K562 (cell line): ENCODE measurements around the gene TELO2. TPM values are rescaled to one million over a fixed set of nuclear protein-coding genes. Genes with fewer than 3 reads are reported as not detected.

ENCODE experiments used
- ATAC-seq: fragments of 200-7000 bp; cut with Tn5 transposase; 3 replicates; pipeline ENCODE4 v1.9.1; 2020; ENCODE audit warnings: moderate library complexity
- BruUV-seq: library from RNA; stranded (reverse); fragments of 400-500 nt; replicated peaks from 2 replicates; lab custom pipeline; 2021; lab: Mats Ljungman, UMichigan
- CTCF ChIA-PET: fragments of 300-600 bp; formaldehyde crosslinking; extraction: SDS; loops from one replicate; lab custom pipeline; 2021; ENCODE audit warnings: low intra/inter-chr PET ratio; lab: Yijun Ruan, JAX
- POLR2A ChIA-PET: fragments of 300-600, 350-650 bp; sonication (Branson Sonifier 250); formaldehyde crosslinking; extraction: SDS; loops from one replicate; lab custom pipeline; 2021; ENCODE audit warnings: antibody characterized with exemption, inconsistent platforms; lab: Yijun Ruan, JAX
- DNase-seq, 4 experiments: peaks; one replicate each; pipeline versions ENCODE4 v3.0.0 to v3.0.0-alpha.2; 2011 to 2018; ENCODE audit warnings: low spot score in 3 of 4, mixed read lengths in 3 of 4; ENCODE audit errors: extremely low read depth in 1 of 4
- FAIRE-seq: peaks from 2 replicates; lab custom pipeline; 2011; peaks lifted over from hg19 to GRCh38; lab: Jason Lieb, UNC
- H2AFZ ChIP-seq: 2 replicates; pipeline ENCODE4 v1.6.0; 2011; ENCODE audit warnings: low read depth, low read length, control low read depth, inconsistent platforms
- H3K27ac ChIP-seq: fragments of 200-600 bp; 3 replicates; pipeline ENCODE4 v1.8.0; 2011; ENCODE audit warnings: low read depth, mild to moderate bottlenecking, control low read depth, inconsistent platforms, low read length, moderate library complexity, mixed read lengths; ENCODE audit errors: extremely low read depth
- H3K27me3 ChIP-seq, 2 experiments: fragments of 300-600 bp in 1 of 2; 2 replicates in 1 of 2; 3 replicates in 1 of 2; pipeline versions ENCODE4 v1.6.0 to v1.8.0; 2011; ENCODE audit warnings: inconsistent platforms in 2 of 2, low read length in 2 of 2, mild to moderate bottlenecking in 1 of 2, mixed read lengths in 1 of 2, moderate library complexity in 1 of 2; ENCODE audit not compliant: control insufficient read depth in 2 of 2, insufficient read depth in 2 of 2
- H3K36me3 ChIP-seq: fragments of 300-600 bp; 3 replicates; pipeline ENCODE4 v1.8.0; 2011; ENCODE audit warnings: mild to moderate bottlenecking, low read length, inconsistent platforms; ENCODE audit not compliant: control insufficient read depth, insufficient read depth
- H3K4me1 ChIP-seq, 2 experiments: fragments of 200-600 bp in 1 of 2; replicated peaks in 1 of 2; 2 replicates in 1 of 2; 3 replicates in 1 of 2; pipeline versions ENCODE4 v1.5.1 to v1.8.0; 2011; ENCODE audit warnings: inconsistent platforms in 2 of 2, low read length in 2 of 2, mild to moderate bottlenecking in 1 of 2, mixed read lengths in 1 of 2, moderate library complexity in 1 of 2; ENCODE audit not compliant: control insufficient read depth in 2 of 2, insufficient read depth in 2 of 2
- H3K4me2 ChIP-seq: 2 replicates; pipeline ENCODE4 v1.6.1; 2011; ENCODE audit warnings: low read length, control low read depth, inconsistent platforms, mixed read lengths; ENCODE audit not compliant: insufficient read depth
- H3K4me3 ChIP-seq: fragments of 200-600 bp; sonication (generic), shearing (Covaris generic); 2 replicates; pipeline ENCODE4 v1.5.1; 2016; ENCODE audit warnings: control low read depth, inconsistent platforms
- H3K79me2 ChIP-seq: fragments of 200-600 bp; 3 replicates; pipeline ENCODE4 v1.8.0; 2011; ENCODE audit warnings: low read length, inconsistent platforms; ENCODE audit not compliant: control insufficient read depth, insufficient read depth
- H3K9ac ChIP-seq, 2 experiments: 2 replicates each; pipeline versions ENCODE4 v1.6.0 to v1.6.1; 2011; ENCODE audit warnings: low read depth in 2 of 2, low read length in 2 of 2, control low read depth in 1 of 2, inconsistent platforms in 1 of 2, mild to moderate bottlenecking in 1 of 2, mixed read lengths in 1 of 2; ENCODE audit not compliant: insufficient read depth in 1 of 2
- H3K9me1 ChIP-seq: one replicate; pipeline ENCODE4 v1.6.0; 2011; ENCODE audit warnings: inconsistent platforms, mild to moderate bottlenecking, low read length, moderate library complexity; ENCODE audit not compliant: control insufficient read depth, insufficient read depth
- H3K9me3 ChIP-seq: replicated peaks from 2 replicates; pipeline ENCODE4 v1.5.1; 2011; ENCODE audit warnings: low read depth, low read length, inconsistent platforms; ENCODE audit not compliant: control insufficient read depth, insufficient read depth
- H4K20me1 ChIP-seq: replicated peaks from 2 replicates; pipeline ENCODE4 v1.6.1; 2011; ENCODE audit warnings: low read length, inconsistent platforms, mixed read lengths; ENCODE audit not compliant: control insufficient read depth, insufficient read depth
- KLF6 ChIP-seq: fragments of 250-450 bp; sonication (Bioruptor Pico); IDR thresholded peaks from 2 replicates; pipeline ENCODE4 v1.4.0; 2020; ENCODE audit warnings: mild to moderate bottlenecking, moderate library complexity, borderline replicate concordance
- STAT5B ChIP-seq: fragments of 250-450 bp; sonication (Bioruptor Pico); IDR thresholded peaks from 2 replicates; pipeline ENCODE4 v1.8.0; 2021; ENCODE audit warnings: mild to moderate bottlenecking, inconsistent platforms
- ZNF121 ChIP-seq: sonication (generic); formaldehyde crosslinking; conservative IDR thresholded peaks from 2 replicates; pipeline ENCODE4 v1.8.0; 2022; ENCODE audit warnings: missing genetic modification reagents
- ZNF354B ChIP-seq: fragments of 250-450 bp; sonication (Bioruptor Pico); IDR thresholded peaks from 2 replicates; pipeline ENCODE4 v1.4.0; 2020
- ZNF609 ChIP-seq: sonication (generic); formaldehyde crosslinking; IDR thresholded peaks from 2 replicates; pipeline ENCODE4 v1.8.1; 2023; ENCODE audit warnings: missing genetic modification reagents, mild to moderate bottlenecking, borderline replicate concordance
- WGBS: fragments of 100-300 bp; shearing (Covaris generic); methylation state at CpG from one replicate; pipeline ENCODE4 v1.1.6; 2016; ENCODE audit warnings: low coverage, mixed read lengths; ENCODE audit not compliant: insufficient coverage; ENCODE audit errors: missing lambda C conversion rate; 5-methylcytosine and 5-hydroxymethylcytosine counted together
- in situ Hi-C: fragments of 300-500 bp; cut with MboI; formaldehyde crosslinking; loops from 4 replicates; pipeline ENCODE4 v1.15.0; 2018; ENCODE audit warnings: inconsistent platforms, mixed read lengths
- intact Hi-C: fragments of 100-400 bp; cut with micrococcal nuclease; formaldehyde crosslinking; loops from 2 replicates; pipeline ENCODE4 v1.14.2; 2022
- polyA plus RNA-seq, 8 experiments: library from polyadenylated mRNA; depleted of rRNA in 4 of 8; stranded (reverse) in 5 of 8; unstranded in 3 of 8; fragments of >200 nt; fragmentation: Nextera tagmentation in 2 of 8; fragmentation: Illumina TruSeq in 1 of 8; extraction: Ambion mirVana in 2 of 8; extraction: Trizol in 1 of 8; gene quantifications; 2 replicates each; pipeline versions ENCODE4 v1.2.1 to v1.2.3, GENCODE V29; 2011 to 2014; ENCODE audit warnings: inconsistent platforms in 1 of 8, missing spikeins in 1 of 8
- total RNA-seq, 7 experiments: library from RNA; depleted of rRNA in 6 of 7; stranded (reverse); fragments of >200 nt in 6 of 7; fragmentation: Illumina TruSeq in 2 of 7; extraction: Trizol in 2 of 7; gene quantifications; 2 replicates each; pipeline versions ENCODE4 v1.2.1 to v1.2.3, GENCODE V29; 2011 to 2021; ENCODE audit warnings: low replicate concordance in 1 of 7
- TF ChIP-seq, protein P1 (sequence below): IDR thresholded peaks from 2 replicates; pipeline ENCODE4 v1.6.1; 2012; ENCODE audit warnings: low read depth, low read length, improper control_type of control experiment, borderline replicate concordance
- TF ChIP-seq, protein P2 (sequence below), 2 experiments: fragments of 450-650 bp; IDR thresholded peaks; 2 replicates each; pipeline ENCODE4 v1.6.1; 2016

TELO2 gene
- total and polyA plus RNA-seq, 9 of the 15 experiments (the other 6 are each of a cell fraction or from before 2014, with no cell fraction given), result 0.51 to 91.8 (median 14.5) TPM

DNA sequence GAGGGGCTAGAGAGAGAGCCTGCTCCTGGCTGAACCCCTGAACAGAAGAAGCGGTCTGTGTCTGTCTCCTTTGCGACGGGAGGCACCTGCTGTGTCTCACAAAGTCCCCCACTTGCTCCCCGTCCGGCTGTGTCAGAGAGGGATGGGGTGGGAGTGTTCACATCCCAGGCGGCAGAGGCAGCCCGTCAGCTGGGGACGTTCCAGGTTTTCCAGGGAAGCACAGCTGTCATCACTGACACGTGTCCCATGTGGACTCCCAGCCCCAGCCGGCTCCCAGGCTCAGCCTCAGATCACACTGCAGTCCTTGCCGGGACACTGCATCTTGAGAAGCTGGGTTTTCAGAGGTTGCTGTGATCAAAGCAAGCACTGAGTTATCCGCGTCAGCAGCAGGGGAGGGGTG lies 1.6 kb downstream of the TELO2 start:
- ChIA-PET POLR2A (interaction anchor here (0.9 kb wide), 1 partner anchor 184 kb away, joined by 3 read pairs; no protein-coding TSS in a partner anchor), CTCF (no interaction called here)
- Histone ChIP-seq H3K27ac (no peak overlapping the region), H3K79me2 (peaks cover 32% of the 10 kb centered on the region), H3K4me2 (peak overlapping the region; percentile 87; the same call in 1 of the 2 replicates), H2AFZ (no peak overlapping the region), H3K9ac (peak overlapping the region in 1 of 2 experiments; percentile 99; a peak in 2 of 4 replicates), H3K27me3 (no peaks in the 10 kb centered on the region), H3K9me1 (no peaks in the 10 kb centered on the region), H3K9me3 (no peaks in the 10 kb centered on the region), H3K36me3 (peaks cover 54% of the 10 kb centered on the region; the same call in 2 of the 3 replicates), H4K20me1 (peaks cover 7% of the 10 kb centered on the region; the same call in 1 of the 2 replicates), H3K4me1 (peaks cover 16 to 54% of the 10 kb centered on the region in 2 experiments; a peak in 3 of 5 replicates), H3K4me3 (peak overlapping the region; percentile 92; the same call in 1 of the 2 replicates)
- ATAC-seq, result no peak
- TF ChIP-seq KLF6 (no peak), ZNF609 (CRISPR knock-in tag) (no peak), ZNF121 (CRISPR knock-in tag) (no peak), ZNF354B (CRISPR knock-in tag) (no peak), STAT5B (no peak)
- TF ChIP-seq, protein P1, sequence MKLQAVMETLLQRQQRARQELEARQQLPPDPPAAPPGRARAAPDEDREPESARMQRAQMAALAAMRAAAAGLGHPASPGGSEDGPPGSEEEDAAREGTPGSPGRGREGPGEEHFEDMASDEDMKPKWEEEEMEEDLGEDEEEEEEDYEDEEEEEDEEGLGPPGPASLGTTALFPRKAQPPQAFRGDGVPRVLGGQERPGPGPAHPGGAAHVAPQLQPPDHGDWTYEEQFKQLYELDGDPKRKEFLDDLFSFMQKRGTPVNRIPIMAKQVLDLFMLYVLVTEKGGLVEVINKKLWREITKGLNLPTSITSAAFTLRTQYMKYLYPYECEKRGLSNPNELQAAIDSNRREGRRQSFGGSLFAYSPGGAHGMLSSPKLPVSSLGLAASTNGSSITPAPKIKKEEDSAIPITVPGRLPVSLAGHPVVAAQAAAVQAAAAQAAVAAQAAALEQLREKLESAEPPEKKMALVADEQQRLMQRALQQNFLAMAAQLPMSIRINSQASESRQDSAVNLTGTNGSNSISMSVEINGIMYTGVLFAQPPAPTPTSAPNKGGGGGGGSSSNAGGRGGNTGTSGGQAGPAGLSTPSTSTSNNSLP, result no peak
- TF ChIP-seq, protein P2, sequence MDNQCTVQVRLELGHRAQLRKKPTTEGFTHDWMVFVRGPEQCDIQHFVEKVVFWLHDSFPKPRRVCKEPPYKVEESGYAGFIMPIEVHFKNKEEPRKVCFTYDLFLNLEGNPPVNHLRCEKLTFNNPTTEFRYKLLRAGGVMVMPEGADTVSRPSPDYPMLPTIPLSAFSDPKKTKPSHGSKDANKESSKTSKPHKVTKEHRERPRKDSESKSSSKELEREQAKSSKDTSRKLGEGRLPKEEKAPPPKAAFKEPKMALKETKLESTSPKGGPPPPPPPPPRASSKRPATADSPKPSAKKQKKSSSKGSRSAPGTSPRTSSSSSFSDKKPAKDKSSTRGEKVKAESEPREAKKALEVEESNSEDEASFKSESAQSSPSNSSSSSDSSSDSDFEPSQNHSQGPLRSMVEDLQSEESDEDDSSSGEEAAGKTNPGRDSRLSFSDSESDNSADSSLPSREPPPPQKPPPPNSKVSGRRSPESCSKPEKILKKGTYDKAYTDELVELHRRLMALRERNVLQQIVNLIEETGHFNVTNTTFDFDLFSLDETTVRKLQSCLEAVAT (IDR thresholded peaks at IDR 0.05), result no peak
- WGBS, result 93% methylated on average over 13 of the region's 13 CpGs
- no TSS peak for BruUV-seq
- intact Hi-C loops, result no loop called here
- in situ Hi-C loops, result no loop called here
- FAIRE-seq, result no peak
- DNase-seq, result no peak
